HG03378 (cell line): Measurements from ENCODE around the gene IFNL1.
"Not testable (repeated sequence)": the region's sequence is repeated elsewhere in the genome, so short reads cannot be mapped to it uniquely, and the experiment has no call there.

ENCODE experiments used
- ATAC-seq: cut with Tn5 transposase; IDR thresholded peaks from one replicate; pipeline ENCODE4 v1.9.1; 2021; ENCODE audit warnings: mild to moderate bottlenecking, moderate library complexity; ENCODE audit not compliant: unreplicated experiment

The IFNL1 gene

GRCh38 chr19:39328046-39328705 is 32.0 kb downstream of the IFNL1 start:
- no peak for ATAC-seq

- no peak for ATAC-seq
Observed at GRCh38 chr19:39329948-39330347, 33.7 kb downstream of the IFNL1 start.

DNA sequence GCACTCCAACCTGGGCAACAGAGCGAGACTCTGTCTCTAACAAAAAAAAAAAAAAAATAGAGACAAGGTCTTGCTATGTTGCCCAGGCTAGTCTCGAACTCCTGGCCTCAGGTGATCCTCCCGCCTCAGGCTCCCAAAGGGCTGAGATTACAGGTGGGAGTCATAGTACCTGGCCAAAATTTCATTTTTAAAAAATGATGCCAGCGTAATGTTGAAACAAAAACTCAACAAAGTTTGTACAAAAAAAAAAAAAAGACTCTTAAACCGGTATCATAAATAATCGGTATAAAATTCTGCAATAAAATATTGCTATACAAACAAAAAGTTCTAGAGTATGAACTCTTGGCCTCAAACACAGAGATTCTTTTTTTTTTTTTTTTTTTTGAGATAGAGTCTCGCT is 36.1 kb downstream of the IFNL1 start:
- no peak for ATAC-seq

GRCh38 chr19:39332738-39333137 is 36.5 kb downstream of the IFNL1 start:
- not testable (repeated sequence) for ATAC-seq

GRCh38 chr19:39333507-39333906 is 37.3 kb downstream of the IFNL1 start:
- ATAC-seq: no peak

GRCh38 chr19:39334444-39334976 is 38.3 kb downstream of the IFNL1 start:
- ATAC-seq: no peak

GRCh38 chr19:39335168-39335548 is 39.0 kb downstream of the IFNL1 start:
- no peak for ATAC-seq

GRCh38 chr19:39336483-39336882 is 40.3 kb downstream of the IFNL1 start:
- ATAC-seq: no peak

DNA sequence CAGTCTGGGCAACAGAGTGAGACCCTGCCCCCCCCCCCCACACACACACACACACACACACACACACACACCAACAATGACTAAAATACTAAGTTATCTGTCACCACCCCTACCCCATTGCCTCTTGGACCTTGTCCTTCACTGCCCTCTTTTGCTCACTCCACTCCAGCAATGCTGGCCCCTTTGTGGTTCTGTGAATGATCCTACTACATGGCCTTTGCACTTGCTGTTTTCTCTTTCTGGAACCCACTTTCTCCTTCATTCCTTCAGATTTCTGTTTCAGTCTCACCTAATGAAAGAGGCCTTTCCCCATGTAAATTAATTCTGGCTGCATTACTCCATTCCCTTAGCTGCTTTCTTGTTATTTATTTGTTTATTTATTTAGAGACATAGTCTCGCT is 43.5 kb downstream of the IFNL1 start:
- no peak for ATAC-seq

GRCh38 chr19:39340156-39340555 is 43.9 kb downstream of the IFNL1 start:
- not testable (repeated sequence) for ATAC-seq

GRCh38 chr19:39341129-39341718 is 45.0 kb downstream of the IFNL1 start:
- peak; percentile 10 for ATAC-seq

GRCh38 chr19:39341719-39342604 is 45.8 kb downstream of the IFNL1 start, which contains the start of gene SAMD4B:
SAMD4B (plus strand) TSS chr19:39342421; CDS start chr19:39356894, 14,473 bp downstream.
- ATAC-seq: peak; percentile 81

- ATAC-seq: no peak
Observed at GRCh38 chr19:39342647-39343305, 46.6 kb downstream of the IFNL1 start.

DNA sequence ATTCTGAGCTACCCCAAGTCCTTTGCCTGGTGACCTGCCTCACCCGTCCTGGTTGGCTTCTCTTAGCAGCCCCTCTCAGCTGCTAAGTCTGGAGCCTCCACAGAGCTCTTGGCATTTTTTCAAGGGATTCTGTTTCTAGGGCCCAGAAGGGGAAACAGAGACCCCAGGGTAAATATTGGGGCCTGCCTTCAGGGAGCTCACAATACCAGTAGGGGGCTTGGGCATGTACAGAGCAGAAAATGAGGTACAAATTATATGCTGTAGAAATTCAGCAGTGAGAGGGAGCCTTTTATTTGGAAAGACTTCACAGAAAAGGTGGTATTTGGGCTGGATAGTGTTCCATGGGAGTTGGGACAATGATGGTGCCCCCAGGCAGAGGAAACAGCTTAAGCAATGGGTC is 49.7 kb downstream of the IFNL1 start:
- no peak for ATAC-seq

GRCh38 chr19:39347332-39348164 is 51.3 kb downstream of the IFNL1 start:
- no peak for ATAC-seq
